HepG2 (cell line): ENCODE measurements around the gene TBC1D25. TPM values are rescaled to one million over a fixed set of nuclear protein-coding genes. Genes with fewer than 3 reads are reported as not detected.

Experiments
- ATAC-seq: fragments of 200-7000 bp; cut with Tn5 transposase; 3 replicates; pipeline ENCODE4 v1.9.1; 2020; ENCODE audit warnings: mild to moderate bottlenecking, moderate library complexity
- Bru-seq: library from RNA; stranded (reverse); fragments of 400-500 nt; gene quantifications from one replicate; lab custom pipeline; 2021; lab: Mats Ljungman, UMichigan
- BruChase-seq, 2 experiments: library from RNA; stranded (reverse); fragments of 400-500 nt; gene quantifications; one replicate each; lab custom pipeline; 2021; lab: Mats Ljungman, UMichigan
- BruUV-seq: library from RNA; stranded (reverse); fragments of 400-500 nt; replicated peaks from 2 replicates; lab custom pipeline; 2021; lab: Mats Ljungman, UMichigan
- CTCF ChIA-PET: fragments of 300-600 bp; formaldehyde crosslinking; extraction: SDS; loops from one replicate; lab custom pipeline; 2021; ENCODE audit warnings: low total read pairs, inconsistent platforms, low intra/inter-chr PET ratio; lab: Yijun Ruan, JAX
- POLR2A ChIA-PET: fragments of 350-600 bp; sonication (Branson Sonifier 250); formaldehyde crosslinking; loops from one replicate; lab custom pipeline; 2020; ENCODE audit warnings: antibody characterized with exemption, inconsistent platforms; lab: Yijun Ruan, JAX
- DNase-seq: peaks from one replicate; pipeline ENCODE4 v3.0.0-alpha.2; 2015; ENCODE audit warnings: low spot score
- FAIRE-seq: peaks from 3 replicates; lab custom pipeline; 2011; peaks lifted over from hg19 to GRCh38; lab: Jason Lieb, UNC
- H2AFZ ChIP-seq: one replicate; pipeline ENCODE4 v1.6.1; 2011; ENCODE audit warnings: low read length, inconsistent platforms
- H3K27ac ChIP-seq: fragments of 300-600 bp; 3 replicates; pipeline ENCODE4 v1.8.0; 2011; ENCODE audit warnings: mixed run types, mild to moderate bottlenecking, mixed read lengths, low read length, inconsistent platforms; ENCODE audit not compliant: insufficient read depth; ENCODE audit errors: extremely low read length
- H3K27me3 ChIP-seq, 2 experiments: fragments of 200-600 bp in 1 of 2; 2 replicates in 1 of 2; 3 replicates in 1 of 2; pipeline versions ENCODE4 v1.6.0 to v1.8.0; 2011; ENCODE audit warnings: low read length in 2 of 2, mild to moderate bottlenecking in 2 of 2, moderate library complexity in 2 of 2, inconsistent platforms in 1 of 2; ENCODE audit not compliant: insufficient read depth in 2 of 2, control insufficient read depth in 1 of 2
- H3K36me3 ChIP-seq, 2 experiments: fragments of 200-600 bp in 1 of 2; replicated peaks in 1 of 2; 2 replicates in 1 of 2; 3 replicates in 1 of 2; pipeline versions ENCODE4 v1.5.1 to v1.8.0; 2011; ENCODE audit warnings: low read length in 2 of 2, inconsistent platforms in 1 of 2; ENCODE audit not compliant: insufficient read depth in 2 of 2, control insufficient read depth in 1 of 2
- H3K4me1 ChIP-seq: 2 replicates; pipeline ENCODE4 v1.5.1; 2012; ENCODE audit warnings: low read length, inconsistent platforms; ENCODE audit not compliant: insufficient read depth
- H3K4me2 ChIP-seq: 2 replicates; pipeline ENCODE4 v1.6.0; 2011; ENCODE audit warnings: low read depth, low read length, inconsistent platforms
- H3K4me3 ChIP-seq, 3 experiments: fragments of 200-600 bp in 1 of 3; sonication (generic), shearing (Covaris generic) in 1 of 3; replicated peaks in 1 of 3; 2 replicates each; pipeline ENCODE4 v1.5.1; 2011 to 2016; ENCODE audit warnings: low read length in 3 of 3, inconsistent platforms in 2 of 3, low read depth in 2 of 3, mild to moderate bottlenecking in 2 of 3, control low read depth in 1 of 3, mixed read lengths in 1 of 3; ENCODE audit not compliant: insufficient read depth in 1 of 3
- H3K79me2 ChIP-seq: one replicate; pipeline ENCODE4 v1.6.1; 2011; ENCODE audit warnings: low read length, inconsistent platforms; ENCODE audit not compliant: insufficient read depth
- H3K9ac ChIP-seq: 2 replicates; pipeline ENCODE4 v1.6.0; 2011; ENCODE audit warnings: mild to moderate bottlenecking, low read depth, low read length, inconsistent platforms; ENCODE audit not compliant: insufficient read depth
- H3K9me3 ChIP-seq: 2 replicates; pipeline ENCODE4 v1.5.1; 2012; ENCODE audit warnings: mild to moderate bottlenecking, low read length
- H4K20me1 ChIP-seq: 2 replicates; pipeline ENCODE4 v1.6.0; 2011; ENCODE audit warnings: inconsistent platforms, mild to moderate bottlenecking, low read length, moderate library complexity; ENCODE audit not compliant: insufficient read depth
- ARID3A ChIP-seq: IDR thresholded peaks from 2 replicates; pipeline ENCODE4 v1.6.1; 2012; ENCODE audit warnings: low read depth, low read length, improper control_type of control experiment
- ATF1 ChIP-seq: IDR thresholded peaks from 2 replicates; pipeline ENCODE4 v1.6.1; 2016; ENCODE audit warnings: mild to moderate bottlenecking, control low read depth
- ATF7 ChIP-seq, 2 experiments: fragments of 450-650 bp in 1 of 2; sonication (generic) in 1 of 2; formaldehyde crosslinking in 1 of 2; IDR thresholded peaks; 2 replicates each; pipeline versions ENCODE4 v1.4.0 to v1.6.1; 2016 to 2020; ENCODE audit warnings: antibody characterized with exemption in 1 of 2, mild to moderate bottlenecking in 1 of 2, missing genetic modification reagents in 1 of 2
- CEBPB ChIP-seq: IDR thresholded peaks from 2 replicates; pipeline ENCODE4 v1.6.1; 2011; ENCODE audit warnings: low read depth, low read length, improper control_type of control experiment, borderline replicate concordance
- ELF3 ChIP-seq: IDR thresholded peaks from 2 replicates; pipeline ENCODE4 v1.6.1; 2016; ENCODE audit warnings: missing genetic modification reagents, missing compliant biosample characterization
- GABPB1 ChIP-seq: IDR thresholded peaks from 2 replicates; pipeline ENCODE4 v1.6.1; 2016; ENCODE audit warnings: mild to moderate bottlenecking, missing genetic modification reagents, moderate library complexity, missing compliant biosample characterization
- PHF20 ChIP-seq: sonication (generic); formaldehyde crosslinking; IDR thresholded peaks from 2 replicates; pipeline ENCODE4 v1.5.0; 2020; ENCODE audit warnings: mild to moderate bottlenecking, missing genetic modification reagents
- RFX1 ChIP-seq: fragments of 450-650 bp; IDR thresholded peaks from 2 replicates; pipeline ENCODE4 v1.6.1; 2017
- SPEN ChIP-seq: sonication (generic); formaldehyde crosslinking; IDR thresholded peaks from 2 replicates; pipeline ENCODE4 v1.5.1; 2020; ENCODE audit warnings: low read depth, mild to moderate bottlenecking, missing genetic modification reagents
- ZNF83 ChIP-seq: sonication (generic); formaldehyde crosslinking; IDR thresholded peaks from 2 replicates; pipeline ENCODE4 v1.4.0; 2020; ENCODE audit warnings: missing genetic modification reagents, mild to moderate bottlenecking, borderline replicate concordance
- WGBS: methylation state at CpG from one replicate; pipeline ENCODE4 v1.1.6; 2017; ENCODE audit warnings: low lambda C conversion rate; 5-methylcytosine and 5-hydroxymethylcytosine counted together
- in situ Hi-C: cut with HindIII; loops from 2 replicates; pipeline ENCODE4 v1.10.0; 2017; ENCODE audit warnings: low pct_unique_long_range_greater_than_20kb; ENCODE audit not compliant: extremely low pct_ligation_motif_present
- intact Hi-C: fragments of 100-400 bp; cut with micrococcal nuclease; formaldehyde crosslinking; loops from one replicate; pipeline ENCODE4 v1.10.0; 2022; ENCODE audit not compliant: unreplicated experiment
- long read RNA-seq, 2 experiments: library from RNA in 1 of 2; library from polyadenylated mRNA in 1 of 2; stranded (forward) in 1 of 2; unstranded in 1 of 2; transcript quantifications; one replicate each; pipeline ENCODE4 v2.0.0, GENCODE V29; 2019 to 2022
- polyA minus RNA-seq, 3 experiments: library from RNA; depleted of rRNA, polyadenylated mRNA; stranded (reverse); fragments of >200 nt; gene quantifications; 2 replicates each; pipeline ENCODE4 v1.2.3, GENCODE V29; 2011; ENCODE audit warnings: low replicate concordance in 1 of 3
- polyA plus RNA-seq, 8 experiments: library from polyadenylated mRNA; depleted of rRNA in 3 of 8; stranded (reverse) in 7 of 8; unstranded in 1 of 8; fragments of >200 nt; fragmentation: Illumina TruSeq in 4 of 8; extraction: Trizol in 4 of 8; gene quantifications; 2 replicates each; pipeline versions ENCODE4 v1.2.1 to v1.2.3, GENCODE V29; 2011 to 2016; ENCODE audit warnings: low read depth in 4 of 8, missing spikeins in 1 of 8, mixed read lengths in 1 of 8; ENCODE audit not compliant: insufficient read depth in 1 of 8
- total RNA-seq, 5 experiments: library from RNA; depleted of rRNA; stranded (reverse); fragments of >200 nt; fragmentation: Illumina TruSeq; extraction: Trizol; gene quantifications; 2 replicates each; pipeline ENCODE4 v1.2.3, GENCODE V29; 2016; ENCODE audit warnings: low read depth in 1 of 5
- TF ChIP-seq, protein P1 (sequence below): sonication (generic); formaldehyde crosslinking; IDR thresholded peaks from 2 replicates; pipeline ENCODE4 v1.5.0; 2020; ENCODE audit warnings: mild to moderate bottlenecking, missing genetic modification reagents, borderline replicate concordance

The TBC1D25 gene
- total RNA-seq (2016; rRNA removed; fragmentation: Illumina TruSeq; extraction: Trizol): 3.2 and 3.5 TPM in 2 replicates
- total RNA-seq (2016; cell fraction: cytosol; rRNA removed; fragmentation: Illumina TruSeq; extraction: Trizol; ENCODE audit: low read depth): 1.0 and 1.1 TPM in 2 replicates
- 3.4 and 3.6 TPM in 2 replicates for total RNA-seq (2016; cell fraction: insoluble cytoplasmic fraction; rRNA removed; fragmentation: Illumina TruSeq; extraction: Trizol)
- 5.5 and 6.0 TPM in 2 replicates for total RNA-seq (2016; cell fraction: membrane; rRNA removed; fragmentation: Illumina TruSeq; extraction: Trizol)
- total RNA-seq (2016; cell fraction: nucleus; rRNA removed; fragmentation: Illumina TruSeq; extraction: Trizol): 2.8 and 3.4 TPM in 2 replicates
- 4.7 and 6.0 TPM in 2 replicates for polyA plus RNA-seq (2011; rRNA removed)
- polyA plus RNA-seq (2011; cell fraction: cytosol; rRNA removed): 4.6 TPM in 2 replicates
- 16.8 and 21.5 TPM in 2 replicates for polyA plus RNA-seq (2011; cell fraction: nucleus; rRNA removed)
- polyA plus RNA-seq (2012): 4.8 and 7.9 TPM in 2 replicates
- polyA plus RNA-seq (2016; cell fraction: cytosol; fragmentation: Illumina TruSeq; extraction: Trizol; ENCODE audit: low read depth): 2.1 and 2.3 TPM in 2 replicates
- polyA plus RNA-seq (2016; cell fraction: insoluble cytoplasmic fraction; fragmentation: Illumina TruSeq; extraction: Trizol; ENCODE audit: low read depth): 4.0 and 6.3 TPM in 2 replicates
- polyA plus RNA-seq (2016; cell fraction: membrane; fragmentation: Illumina TruSeq; extraction: Trizol; ENCODE audit: low read depth): 4.8 and 5.4 TPM in 2 replicates
- polyA plus RNA-seq (2016; cell fraction: nucleus; fragmentation: Illumina TruSeq; extraction: Trizol; ENCODE audit: insufficient read depth, low read depth): 11.5 and 15.0 TPM in 2 replicates
- 10.9 and 19.7 TPM in 2 replicates for polyA minus RNA-seq (2011; rRNA and poly(A)+ RNA removed; ENCODE audit: low replicate concordance)
- 5.1 and 5.5 TPM in 2 replicates for polyA minus RNA-seq (2011; cell fraction: cytosol; rRNA and poly(A)+ RNA removed)
- 7.9 and 9.4 TPM in 2 replicates for polyA minus RNA-seq (2011; cell fraction: nucleus; rRNA and poly(A)+ RNA removed)
- percentile 56 among the genes with signal in this experiment for Bru-seq, nascent RNA
- percentile 61 among the genes with signal in this experiment for BruChase-seq, experiment 1, labeled RNA remaining after a 6-hour chase
- percentile 63 among the genes with signal in this experiment for BruChase-seq, experiment 2, labeled RNA remaining after a 2-hour chase
- long read RNA-seq, experiment 1, full-length matches to known transcripts: 3 of 7 reads
- long read RNA-seq, experiment 1, partial matches to known transcripts: 2 of 7 reads
- long read RNA-seq, experiment 1, other reads (novel, unspliced or antisense): 2 of 7 reads
- long read RNA-seq, experiment 2, full-length matches to known transcripts: 14 of 23 reads
- long read RNA-seq, experiment 2, partial matches to known transcripts: 3 of 23 reads
- long read RNA-seq, experiment 2, other reads (novel, unspliced or antisense): 6 of 23 reads

GRCh38 chrX:48539345-48540027 lies at the start of gene TBC1D25:
Gene TBC1D25 (plus strand): TSS chrX:48539714. CDS start chrX:48539798, 84 bp downstream.
- Histone ChIP-seq H3K79me2 (peaks cover 10% of the 10 kb centered on the region), H4K20me1 (no peaks in the 10 kb centered on the region), H3K4me1 (peaks cover 26% of the 10 kb centered on the region), H3K36me3 (no peaks in the 10 kb centered on the region), H3K4me2 (peak within 1 kb of the TSS; percentile 74), H3K4me3 (peak within 1 kb of the TSS; percentile 54 to 75 (median 69); a peak in 5 of 6 replicates), H2AFZ (no peak within 1 kb of the TSS), H3K9ac (peak within 1 kb of the TSS; percentile 64), H3K27ac (peak within 1 kb of the TSS; percentile 54), H3K27me3 (no peaks in the 10 kb centered on the region), H3K9me3 (no peaks in the 10 kb centered on the region)
- FAIRE-seq: peak; percentile 80
- DNase-seq: peak; percentile 88
- in situ Hi-C loops (no loop called here), intact Hi-C loops (loop anchor here (10.0 kb wide), 1 partner anchor 65 kb away; the partner anchor contains the start of genes FTSJ1 and SLC38A5)
- BruUV-seq: no TSS peak
- 2% methylated on average over 10 of the region's 59 CpGs for WGBS
- peak; percentile 90 for ATAC-seq
- CTCF ChIA-PET: no interaction called here
- POLR2A ChIA-PET: interaction anchor here (0.6 to 3.1 kb wide), 11 partner anchors 9 to 1894 kb away, joined by 3 to 28 read pairs (median 4); partner anchors contain the start of genes EBP and RBM3
- TF ChIP-seq SPEN (CRISPR knock-in tag) (0 out of 2 replicates have a peak, but pooled peaks have one; percentile 31), ELF3 (peak; percentile 17; the same call in 1 of the 2 replicates), CEBPB (peak; percentile 47), ARID3A (no peak), RFX1 (peak; percentile 23; the same call in 1 of the 2 replicates), ATF1 (CRISPR knock-in tag) (peak; percentile 77), GABPB1 (peak; percentile 54; the same call in 1 of the 2 replicates), PHF20 (no peak), ATF7 (IDR thresholded peaks at IDR 0.05) (peak; percentile 98), ATF7 (CRISPR knock-in tag; IDR thresholded peaks at IDR 0.05) (no peak), ZNF83 (CRISPR knock-in tag) (no peak)
- TF ChIP-seq, protein P1, sequence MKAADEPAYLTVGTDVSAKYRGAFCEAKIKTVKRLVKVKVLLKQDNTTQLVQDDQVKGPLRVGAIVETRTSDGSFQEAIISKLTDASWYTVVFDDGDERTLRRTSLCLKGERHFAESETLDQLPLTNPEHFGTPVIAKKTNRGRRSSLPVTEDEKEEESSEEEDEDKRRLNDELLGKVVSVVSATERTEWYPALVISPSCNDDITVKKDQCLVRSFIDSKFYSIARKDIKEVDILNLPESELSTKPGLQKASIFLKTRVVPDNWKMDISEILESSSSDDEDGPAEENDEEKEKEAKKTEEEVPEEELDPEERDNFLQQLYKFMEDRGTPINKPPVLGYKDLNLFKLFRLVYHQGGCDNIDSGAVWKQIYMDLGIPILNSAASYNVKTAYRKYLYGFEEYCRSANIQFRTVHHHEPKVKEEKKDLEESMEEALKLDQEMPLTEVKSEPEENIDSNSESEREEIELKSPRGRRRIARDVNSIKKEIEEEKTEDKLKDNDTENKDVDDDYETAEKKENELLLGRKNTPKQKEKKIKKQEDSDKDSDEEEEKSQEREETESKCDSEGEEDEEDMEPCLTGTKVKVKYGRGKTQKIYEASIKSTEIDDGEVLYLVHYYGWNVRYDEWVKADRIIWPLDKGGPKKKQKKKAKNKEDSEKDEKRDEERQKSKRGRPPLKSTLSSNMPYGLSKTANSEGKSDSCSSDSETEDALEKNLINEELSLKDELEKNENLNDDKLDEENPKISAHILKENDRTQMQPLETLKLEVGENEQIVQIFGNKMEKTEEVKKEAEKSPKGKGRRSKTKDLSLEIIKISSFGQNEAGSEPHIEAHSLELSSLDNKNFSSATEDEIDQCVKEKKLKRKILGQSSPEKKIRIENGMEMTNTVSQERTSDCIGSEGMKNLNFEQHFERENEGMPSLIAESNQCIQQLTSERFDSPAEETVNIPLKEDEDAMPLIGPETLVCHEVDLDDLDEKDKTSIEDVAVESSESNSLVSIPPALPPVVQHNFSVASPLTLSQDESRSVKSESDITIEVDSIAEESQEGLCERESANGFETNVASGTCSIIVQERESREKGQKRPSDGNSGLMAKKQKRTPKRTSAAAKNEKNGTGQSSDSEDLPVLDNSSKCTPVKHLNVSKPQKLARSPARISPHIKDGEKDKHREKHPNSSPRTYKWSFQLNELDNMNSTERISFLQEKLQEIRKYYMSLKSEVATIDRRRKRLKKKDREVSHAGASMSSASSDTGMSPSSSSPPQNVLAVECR: peak; percentile 56
